Gastroesophageal sphincter (tissue), 4 donors: ENCODE measurements around the gene CNPY4. TPM values are rescaled to one million over a fixed set of nuclear protein-coding genes. Genes with fewer than 3 reads are reported as not detected.
A peak's percentile ranks its signal among the peaks of the same experiment; 100 is the strongest.

Experiments
- ATAC-seq: fragments of 150-250 bp; one replicate; pipeline ENCODE4 v1.9.1; 2016; ENCODE audit warnings: mild to moderate bottlenecking, moderate library complexity
- H3K27ac ChIP-seq, 4 donors: fragments of 200-600 bp; sonication (generic) in 3 of 4; 1 replicate in 3 of 4; 2 replicates in 1 of 4; pipeline ENCODE4 v1.5.1; 2016 to 2019
- H3K27me3 ChIP-seq: fragments of 200-600 bp; sonication (generic); one replicate; pipeline ENCODE4 v1.5.1; 2019
- H3K36me3 ChIP-seq, 2 donors: fragments of 200-600 bp; sonication (generic); one replicate each; pipeline ENCODE4 v1.5.1; 2019; ENCODE audit warnings: control low read depth in 1 of 2
- H3K4me1 ChIP-seq, 3 donors: fragments of 200-600 bp; sonication (generic); 1 replicate in 2 of 3; 2 replicates in 1 of 3; pipeline ENCODE4 v1.5.1; 2016 to 2019; ENCODE audit warnings: control low read depth in 2 of 3
- H3K4me3 ChIP-seq, 2 donors: fragments of 200-600 bp; sonication (generic); one replicate each; pipeline ENCODE4 v1.5.1; 2019; ENCODE audit warnings: mild to moderate bottlenecking in 1 of 2, moderate library complexity in 1 of 2
- H3K9me3 ChIP-seq, 3 donors: fragments of 200-600 bp; sonication (generic); one replicate each; pipeline ENCODE4 v1.5.1; 2017 to 2019; ENCODE audit warnings: control low read depth in 2 of 3
- EP300 ChIP-seq: sonication (generic); formaldehyde crosslinking; IDR thresholded peaks from one replicate; pipeline ENCODE4 v1.6.1; 2017; ENCODE audit warnings: antibody characterized with exemption, mild to moderate bottlenecking
- POLR2A ChIP-seq, 2 donors: fragments of 450-650 bp; IDR thresholded peaks; one replicate each; pipeline ENCODE4 v1.6.1; 2017; ENCODE audit warnings: antibody characterized with exemption in 2 of 2, mild to moderate bottlenecking in 2 of 2, moderate library complexity in 1 of 2
- POLR2AphosphoS5 ChIP-seq: sonication (generic); formaldehyde crosslinking; IDR thresholded peaks from one replicate; pipeline ENCODE4 v1.6.1; 2017; ENCODE audit warnings: antibody characterized with exemption
- WGBS, 2 donors: methylation state at CpG; one replicate each; pipeline ENCODE4 v1.1.5; 2018; ENCODE audit warnings: low coverage in 1 of 2; 5-methylcytosine and 5-hydroxymethylcytosine counted together
- total RNA-seq, 4 donors: library from RNA; depleted of rRNA; stranded (reverse); fragments of >200 nt; gene quantifications; one replicate each; pipeline ENCODE4 v1.1.0, GENCODE V29; 2016
- TF ChIP-seq, protein P1 (sequence below), 4 experiments: fragments of 200-600 bp in 2 of 4; fragments of 450-650 bp in 2 of 4; sonication (generic) in 1 of 4; IDR thresholded peaks; one replicate each; pipeline ENCODE4 v1.5.1; 2017 to 2019; ENCODE audit warnings: antibody characterized with exemption in 4 of 4, mild to moderate bottlenecking in 2 of 4, moderate library complexity in 2 of 4

Gene CNPY4
- total RNA-seq, 4 donors from 2014 or later: 13.0 to 21.0 (median 14.8) TPM

DNA sequence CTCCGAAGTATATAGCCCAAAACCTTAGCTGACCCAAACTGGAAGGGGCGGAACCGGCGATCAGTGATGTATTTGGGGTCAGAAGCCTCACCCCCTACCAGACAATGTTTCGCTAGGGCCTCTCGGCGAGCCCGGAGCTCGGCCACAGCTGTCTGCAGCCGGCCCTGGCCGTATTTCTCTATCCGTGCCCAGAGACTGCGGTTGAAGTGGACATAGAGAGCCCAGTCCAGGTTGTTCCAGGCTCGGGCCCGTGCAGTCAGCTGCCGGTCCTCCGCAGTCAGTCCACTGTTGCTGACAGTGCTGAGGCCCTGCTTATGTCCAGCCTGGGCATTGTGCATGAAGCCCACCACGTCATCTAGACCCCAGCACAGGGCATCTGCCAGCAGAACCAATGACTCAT, 40.6 kb downstream of the CNPY4 start:
- 100% methylated on average over 2 of the region's 18 CpGs; no CpG with 5 or more reads in 1 of the 2 donors for WGBS, 2 donors

DNA sequence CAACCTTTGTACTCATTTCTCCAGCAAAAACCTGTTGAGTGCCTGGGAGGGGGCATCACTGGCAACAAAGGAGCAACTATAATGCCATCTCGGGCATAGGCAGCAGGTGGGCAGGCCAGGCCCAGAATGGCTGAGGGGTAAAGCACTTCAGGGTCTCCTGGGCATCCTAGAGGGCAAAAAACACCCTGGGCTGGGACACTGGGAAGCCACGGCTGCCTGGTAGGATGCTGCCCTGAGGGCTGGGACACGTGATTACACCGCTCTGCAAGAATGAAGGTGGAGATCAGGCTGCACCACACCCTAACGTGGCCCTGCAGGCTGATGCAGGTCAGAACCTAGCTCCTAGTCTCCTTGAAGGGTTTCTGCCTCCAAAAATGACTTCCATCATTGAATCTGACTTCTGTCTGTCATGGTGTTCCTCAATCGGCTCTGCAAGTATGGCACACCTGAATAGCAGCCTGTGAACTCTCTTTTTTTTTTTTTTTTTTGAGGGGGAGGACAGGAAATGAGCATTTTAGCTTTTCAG, 43.6 kb downstream of the CNPY4 start:
- Histone ChIP-seq H3K4me1 (peaks cover 0 to 23% (median under 1%) of the 10 kb centered on the region in 3 donors), H3K27ac (no peak overlapping the region), H3K4me3 (no peak overlapping the region), H3K36me3 (no peaks in the 10 kb centered on the region), H3K9me3 (no peaks in the 10 kb centered on the region), H3K27me3 (peaks cover 20% of the 10 kb centered on the region)
- TF ChIP-seq EP300: no peak
- TF ChIP-seq, protein P1, sequence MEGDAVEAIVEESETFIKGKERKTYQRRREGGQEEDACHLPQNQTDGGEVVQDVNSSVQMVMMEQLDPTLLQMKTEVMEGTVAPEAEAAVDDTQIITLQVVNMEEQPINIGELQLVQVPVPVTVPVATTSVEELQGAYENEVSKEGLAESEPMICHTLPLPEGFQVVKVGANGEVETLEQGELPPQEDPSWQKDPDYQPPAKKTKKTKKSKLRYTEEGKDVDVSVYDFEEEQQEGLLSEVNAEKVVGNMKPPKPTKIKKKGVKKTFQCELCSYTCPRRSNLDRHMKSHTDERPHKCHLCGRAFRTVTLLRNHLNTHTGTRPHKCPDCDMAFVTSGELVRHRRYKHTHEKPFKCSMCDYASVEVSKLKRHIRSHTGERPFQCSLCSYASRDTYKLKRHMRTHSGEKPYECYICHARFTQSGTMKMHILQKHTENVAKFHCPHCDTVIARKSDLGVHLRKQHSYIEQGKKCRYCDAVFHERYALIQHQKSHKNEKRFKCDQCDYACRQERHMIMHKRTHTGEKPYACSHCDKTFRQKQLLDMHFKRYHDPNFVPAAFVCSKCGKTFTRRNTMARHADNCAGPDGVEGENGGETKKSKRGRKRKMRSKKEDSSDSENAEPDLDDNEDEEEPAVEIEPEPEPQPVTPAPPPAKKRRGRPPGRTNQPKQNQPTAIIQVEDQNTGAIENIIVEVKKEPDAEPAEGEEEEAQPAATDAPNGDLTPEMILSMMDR (IDR thresholded peaks at IDR 0.05): no peak
- no peak for TF ChIP-seq POLR2A (IDR thresholded peaks at IDR 0.05)
- TF ChIP-seq POLR2AphosphoS5: no peak
- ATAC-seq: no peak
- 74 to 100% methylated on average over 2 to 5 of the region's 6 CpGs for WGBS, 2 donors

More for the DNA sequence above, 40.6 kb downstream of the CNPY4 start:
- ATAC-seq: no peak
- no peaks in the 10 kb centered on the region for H3K27me3 ChIP-seq
- H3K36me3 ChIP-seq: peaks cover 0 to 22% of the 10 kb centered on the region in 2 donors
- H3K9me3 ChIP-seq: no peaks in the 10 kb centered on the region
- TF ChIP-seq POLR2A (IDR thresholded peaks at IDR 0.05) (no peak), EP300 (no peak), POLR2AphosphoS5 (no peak)
- TF ChIP-seq, protein P1 (IDR thresholded peaks at IDR 0.05): no peak
- no peak overlapping the region for H3K27ac ChIP-seq
- no peak overlapping the region for H3K4me3 ChIP-seq
- peaks cover 0 to 28% (median 14%) of the 10 kb centered on the region in 3 donors for H3K4me1 ChIP-seq

DNA sequence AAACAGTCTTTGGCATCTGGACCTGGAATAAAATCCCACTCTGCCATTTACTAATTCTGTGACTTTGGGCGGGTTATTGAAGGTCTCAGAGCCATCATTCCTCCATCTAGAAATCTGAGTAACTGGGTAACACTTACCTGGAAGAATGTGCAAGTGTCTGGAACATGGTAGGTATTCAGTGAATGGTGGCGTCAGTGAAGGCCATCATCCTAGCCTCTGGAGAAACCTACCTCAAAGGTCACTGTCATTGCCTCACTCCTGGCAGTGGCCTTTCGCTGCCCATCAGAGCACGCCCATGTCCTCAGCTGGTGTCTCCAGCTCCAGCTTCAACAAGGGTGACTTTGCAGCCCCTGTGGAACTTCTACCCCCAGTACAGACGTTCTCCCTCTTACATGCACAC, 44.4 kb downstream of the CNPY4 start:
- TF ChIP-seq, protein P1 (IDR thresholded peaks at IDR 0.05): no peak
- TF ChIP-seq EP300 (no peak), POLR2A (IDR thresholded peaks at IDR 0.05) (no peak), POLR2AphosphoS5 (no peak)
- no peak for ATAC-seq
- Histone ChIP-seq H3K27ac (no peak overlapping the region), H3K4me3 (no peak overlapping the region), H3K4me1 (peaks cover 0 to 26% (median 0%) of the 10 kb centered on the region in 3 donors), H3K9me3 (no peaks in the 10 kb centered on the region), H3K27me3 (peaks cover 23% of the 10 kb centered on the region), H3K36me3 (no peaks in the 10 kb centered on the region)
- WGBS, 2 donors: 89 to 100% methylated on average over 1 to 5 of the region's 5 CpGs

- no peak for ATAC-seq
- H3K27ac ChIP-seq: no peak overlapping the region
- H3K9me3 ChIP-seq: no peaks in the 10 kb centered on the region
- H3K4me1 ChIP-seq: peaks cover 0 to 33% (median 0%) of the 10 kb centered on the region in 3 donors
- 85 to 100% methylated on average over 1 to 4 of the region's 16 CpGs for WGBS, 2 donors
- peaks cover 38% of the 10 kb centered on the region for H3K27me3 ChIP-seq
- TF ChIP-seq EP300: no peak
- no peak for TF ChIP-seq POLR2A (IDR thresholded peaks at IDR 0.05)
- H3K4me3 ChIP-seq: no peak overlapping the region
- H3K36me3 ChIP-seq: no peaks in the 10 kb centered on the region
Observed at GRCh38 chr7:100166317-100166940, 47.0 kb downstream of the CNPY4 start.

- Histone ChIP-seq H3K9me3 (no peaks in the 10 kb centered on the region), H3K36me3 (no peaks in the 10 kb centered on the region), H3K4me3 (peak overlapping the region in 1 of 2 donors; percentile 53), H3K27ac (peak overlapping the region in 2 of 4 donors; percentile 73 to 83), H3K4me1 (peaks cover 0 to 41% (median 3%) of the 10 kb centered on the region in 3 donors), H3K27me3 (peaks cover 46% of the 10 kb centered on the region)
- ATAC-seq: no peak
- 63 to 68% methylated on average over 3 to 9 of the region's 14 CpGs for WGBS, 2 donors
- TF ChIP-seq POLR2A (IDR thresholded peaks at IDR 0.05) (no peak), POLR2AphosphoS5 (no peak), EP300 (no peak)
- TF ChIP-seq, protein P1 (IDR thresholded peaks at IDR 0.05): no peak
Observed at GRCh38 chr7:100166970-100167911, 47.8 kb downstream of the CNPY4 start.
